Adrenal gland (tissue), 12 donors: ENCODE results near the gene USB1. TPM values are rescaled to one million over a fixed set of nuclear protein-coding genes. Genes with fewer than 3 reads are reported as not detected.

Experiments used
- DNase-seq, 7 donors: peaks; one replicate each; pipeline ENCODE4 v3.0.0-alpha.2; 2019 to 2020
- H3K27ac ChIP-seq, 5 donors: fragments of 200-600 bp; sonication (generic) in 4 of 5; 1 replicate in 3 of 5; 2 replicates in 2 of 5; pipeline versions ENCODE4 v1.5.1 to v1.8.0; 2016 to 2020; ENCODE audit warnings: mild to moderate bottlenecking in 1 of 5
- H3K27me3 ChIP-seq: fragments of 200-600 bp; 2 replicates; pipeline ENCODE4 v1.8.0; 2021
- H3K36me3 ChIP-seq, 2 donors: fragments of 200-600 bp; replicated peaks in 1 of 2; 1 replicate in 1 of 2; 2 replicates in 1 of 2; pipeline versions ENCODE4 v1.5.1 to v1.8.0; 2018 to 2022
- H3K4me1 ChIP-seq, 2 donors: fragments of 200-600 bp; replicated peaks in 1 of 2; 1 replicate in 1 of 2; 2 replicates in 1 of 2; pipeline versions ENCODE4 v1.5.1 to v1.8.0; 2018 to 2021
- H3K4me3 ChIP-seq, 4 donors: fragments of 200-600 bp; sonication (generic) in 3 of 4; one replicate each; pipeline ENCODE4 v1.5.1; 2016 to 2018
- H3K9me3 ChIP-seq, 3 donors: fragments of 200-600 bp; sonication (generic) in 1 of 3; replicated peaks in 1 of 3; 1 replicate in 2 of 3; 2 replicates in 1 of 3; pipeline versions ENCODE4 v1.5.1 to v1.8.0; 2016 to 2021
- CTCF ChIP-seq, 6 experiments: fragments of 450-650 bp in 4 of 6; fragments of 200-600 bp in 2 of 6; sonication (generic) in 1 of 6; IDR thresholded peaks; 1 replicate in 5 of 6; 2 replicates in 1 of 6; pipeline versions ENCODE4 v1.5.1 to v1.8.0; 2016 to 2021; ENCODE audit warnings: antibody characterized with exemption in 6 of 6, mild to moderate bottlenecking in 2 of 6, moderate library complexity in 1 of 6
- POLR2A ChIP-seq, 2 donors: fragments of 450-650 bp; IDR thresholded peaks; one replicate each; pipeline ENCODE4 v1.6.1; 2017; ENCODE audit warnings: antibody characterized with exemption in 2 of 2, mild to moderate bottlenecking in 2 of 2, moderate library complexity in 1 of 2
- WGBS, 4 donors: extraction: QIAGEN DNeasy Blood & Tissue Kit in 2 of 4; methylation state at CpG; one replicate each; pipeline versions ENCODE4 v1.1.5 to v1.1.7; 2013 to 2017; 5-methylcytosine and 5-hydroxymethylcytosine counted together
- intact Hi-C, 2 donors: fragments of 100-400 bp; cut with DNase I; formaldehyde crosslinking; loops; one replicate each; pipeline versions ENCODE4 v1.14.1 to v1.15.0; 2022 to 2023
- polyA plus RNA-seq, 3 donors: library from polyadenylated mRNA; stranded (reverse); fragments of 200-250 nt in 2 of 3; fragments of 350-450 nt in 1 of 3; fragmentation: Illumina TruSeq in 1 of 3; extraction: RNeasy Lipid Tissue Mini Kit (QIAGEN cat#74804) in 1 of 3; gene quantifications; one replicate each; pipeline ENCODE4 v1.2.3, GENCODE V29; 2013 to 2014
- total RNA-seq, 9 donors: library from RNA; depleted of rRNA in 4 of 9; stranded (reverse); fragments of >200 nt in 4 of 9; fragments of 120-200 nt in 1 of 9; fragmentation: NEBNext Ultra II Directional in 1 of 9; extraction: Animal tissue kit (Norgen Biotek cat#: 25700) in 1 of 9; gene quantifications; one replicate each; pipeline versions ENCODE4 v1.1.0 to v1.2.4, GENCODE V29; 2013 to 2023
- donor health status: healthy with polysubstance abuse.
- donor health status: Bipolar disorder and iron deficiency.
- donor health status: DM: yes; HTN: yes; CAD: no.
- donor health status: DM: no; HTN: no; CAD: no.
- donor health status: DM: no; HTN: no; CAD: no.
- donor health status: DM: yes; HTN: yes; CAD: no.

The USB1 gene
- total and polyA plus RNA-seq, 12 donors = 26.9 to 273 (median 48.3) TPM

DNA sequence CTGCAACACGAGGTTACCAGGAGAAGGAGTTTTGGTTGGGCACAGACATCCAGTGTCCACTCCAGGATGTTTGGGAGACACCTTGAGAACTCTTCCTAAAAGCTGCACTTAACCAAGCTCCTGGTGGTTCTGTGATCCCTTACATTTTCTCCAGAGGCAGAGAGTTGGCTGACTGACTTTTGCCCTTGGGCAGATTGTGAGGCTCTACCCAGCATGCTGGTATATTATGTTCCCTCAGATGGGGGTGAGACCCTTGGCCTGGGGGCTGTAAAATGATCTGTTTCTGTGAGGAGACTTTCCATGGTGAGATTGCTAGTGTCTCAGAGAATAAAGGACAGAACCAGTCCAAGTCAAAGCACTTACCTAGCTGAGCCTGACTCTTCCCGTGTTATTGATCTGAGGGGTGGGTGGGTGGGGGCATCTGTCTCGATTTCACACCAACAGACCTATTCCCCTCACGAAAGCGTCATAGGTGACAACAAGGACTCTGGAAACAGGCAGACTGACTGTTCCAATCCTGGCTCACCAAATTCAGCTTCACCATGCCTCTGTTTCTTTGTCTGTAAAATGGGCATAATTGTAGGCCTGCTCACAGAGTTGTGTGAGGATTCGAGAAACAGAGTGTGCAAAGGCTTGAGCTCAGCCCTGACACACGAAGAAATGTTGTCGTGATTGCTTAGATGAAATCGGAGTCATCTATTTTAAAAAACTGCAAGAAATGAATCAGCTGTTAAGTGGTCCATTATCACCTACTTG lies 12.2 kb downstream of the USB1 start:
- no peaks in the 10 kb centered on the region for H3K9me3 ChIP-seq
- H3K4me1 ChIP-seq = peaks cover 4 to 5% of the 10 kb centered on the region in 2 donors
- H3K4me3 ChIP-seq = no peak overlapping the region
- TF ChIP-seq CTCF (IDR thresholded peaks at IDR 0.05) (no peak), POLR2A (IDR thresholded peaks at IDR 0.05) (no peak)
- 86 to 93% (median 90%) methylated on average over 8 to 9 of the region's 9 CpGs for WGBS, 4 donors
- intact Hi-C loops = no loop called here
- no peaks in the 10 kb centered on the region for H3K27me3 ChIP-seq
- H3K27ac ChIP-seq = no peak overlapping the region
- H3K36me3 ChIP-seq = peaks cover 0 to 47% of the 10 kb centered on the region in 2 donors
- no peak for DNase-seq

DNA sequence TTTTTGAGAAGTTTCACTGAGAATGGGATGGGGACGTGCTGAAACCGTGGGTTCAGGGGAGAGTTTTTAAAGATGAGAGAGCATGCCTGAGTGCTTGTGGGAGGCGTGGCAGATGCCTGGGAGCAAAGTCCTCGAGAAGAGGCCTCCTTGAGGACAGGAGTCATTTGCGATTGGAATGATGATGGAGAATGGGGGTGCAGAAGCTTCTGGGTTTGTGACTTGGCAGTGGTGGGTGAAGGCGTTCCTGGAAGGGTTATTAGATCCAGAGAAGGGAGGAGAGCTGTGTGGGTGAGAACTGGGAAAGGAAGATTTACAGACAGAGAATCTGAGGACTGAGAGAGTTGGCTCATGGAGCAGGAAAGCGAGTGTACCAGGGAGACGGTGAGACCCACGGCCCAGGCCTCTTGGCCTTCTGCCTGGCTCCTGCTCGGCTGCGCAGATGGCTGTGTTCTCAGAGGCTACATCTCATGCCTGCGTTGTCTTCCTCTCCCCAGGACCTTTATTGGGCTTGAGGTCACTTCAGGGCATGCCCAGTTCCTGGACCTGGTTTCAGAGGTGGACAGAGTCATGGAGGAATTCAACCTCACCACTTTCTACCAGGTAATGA lies 15.7 kb downstream of the USB1 start:
- Histone ChIP-seq H3K36me3 (peaks cover 0 to 35% of the 10 kb centered on the region in 2 donors), H3K27ac (no peak overlapping the region), H3K4me3 (no peak overlapping the region), H3K9me3 (no peaks in the 10 kb centered on the region), H3K4me1 (no peaks in the 10 kb centered on the region), H3K27me3 (no peaks in the 10 kb centered on the region)
- no peak for DNase-seq
- intact Hi-C loops = no loop called here
- TF ChIP-seq CTCF (IDR thresholded peaks at IDR 0.05) = no peak
- TF ChIP-seq POLR2A (IDR thresholded peaks at IDR 0.05) = no peak
- WGBS, 4 donors = 74 to 80% (median 76%) methylated on average over 12 of the region's 12 CpGs

GRCh38 chr16:58018803-58019202 lies 17.6 kb downstream of the USB1 start:
- 86 to 94% (median 89%) methylated on average over 5 to 7 of the region's 7 CpGs for WGBS, 4 donors
- Histone ChIP-seq H3K9me3 (no peaks in the 10 kb centered on the region), H3K4me1 (peaks cover 8 to 13% of the 10 kb centered on the region in 2 donors), H3K27me3 (no peaks in the 10 kb centered on the region), H3K36me3 (peaks cover 0 to 23% of the 10 kb centered on the region in 2 donors), H3K27ac (no peak overlapping the region), H3K4me3 (no peak overlapping the region)
- no peak for DNase-seq
- intact Hi-C loops = no loop called here
- no peak for TF ChIP-seq CTCF (IDR thresholded peaks at IDR 0.05)
- TF ChIP-seq POLR2A (IDR thresholded peaks at IDR 0.05) = no peak

GRCh38 chr16:58019866-58020538 lies 18.8 kb downstream of the USB1 start:
- no peak overlapping the region for H3K27ac ChIP-seq
- WGBS, 4 donors = 73 to 86% (median 77%) methylated on average over 6 to 8 of the region's 8 CpGs
- no peak overlapping the region for H3K4me3 ChIP-seq
- peaks cover 0 to 23% of the 10 kb centered on the region in 2 donors for H3K36me3 ChIP-seq
- TF ChIP-seq CTCF (IDR thresholded peaks at IDR 0.05) (no peak), POLR2A (IDR thresholded peaks at IDR 0.05) (no peak)
- no peak for DNase-seq
- intact Hi-C loops = loop anchor here in 1 of 2 donors (10.0 kb wide), 1 partner anchor 285 kb away; no protein-coding TSS in a partner anchor
- peaks cover 16 to 22% of the 10 kb centered on the region in 2 donors for H3K4me1 ChIP-seq
- H3K27me3 ChIP-seq = no peaks in the 10 kb centered on the region
- no peaks in the 10 kb centered on the region for H3K9me3 ChIP-seq
